ENCODE data around the gene GALR1. TPM values are rescaled to one million over a fixed set of nuclear protein-coding genes. Genes with fewer than 3 reads are reported as not detected.
A peak's percentile ranks its signal among the peaks of the same experiment; 100 is the strongest.
"Not testable (repeated sequence)": the region's sequence is repeated elsewhere in the genome, so short reads cannot be mapped to it uniquely, and the experiment has no call there.

Gene GALR1
- total RNA-seq, 1 donor from 2014 or later, result not detected

GRCh38 chr18:77230645-77231044 lies 19.0 kb upstream of the GALR1 start:
- Histone ChIP-seq H3K4me1 (no peaks in the 10 kb centered on the region), H3K27ac (no peak overlapping the region), H3K4me3 (no peak overlapping the region), H3K36me3 (no peaks in the 10 kb centered on the region), H3K9me3 (no peaks in the 10 kb centered on the region), H3K27me3 (ENCODE audit: low read depth) (no peaks in the 10 kb centered on the region)
- intact Hi-C loops (cut with DNase I), result no loop called here
- ATAC-seq (no peak), DNase-seq (no peak)
- no peak for TF ChIP-seq CTCF (IDR thresholded peaks at IDR 0.05)

DNA sequence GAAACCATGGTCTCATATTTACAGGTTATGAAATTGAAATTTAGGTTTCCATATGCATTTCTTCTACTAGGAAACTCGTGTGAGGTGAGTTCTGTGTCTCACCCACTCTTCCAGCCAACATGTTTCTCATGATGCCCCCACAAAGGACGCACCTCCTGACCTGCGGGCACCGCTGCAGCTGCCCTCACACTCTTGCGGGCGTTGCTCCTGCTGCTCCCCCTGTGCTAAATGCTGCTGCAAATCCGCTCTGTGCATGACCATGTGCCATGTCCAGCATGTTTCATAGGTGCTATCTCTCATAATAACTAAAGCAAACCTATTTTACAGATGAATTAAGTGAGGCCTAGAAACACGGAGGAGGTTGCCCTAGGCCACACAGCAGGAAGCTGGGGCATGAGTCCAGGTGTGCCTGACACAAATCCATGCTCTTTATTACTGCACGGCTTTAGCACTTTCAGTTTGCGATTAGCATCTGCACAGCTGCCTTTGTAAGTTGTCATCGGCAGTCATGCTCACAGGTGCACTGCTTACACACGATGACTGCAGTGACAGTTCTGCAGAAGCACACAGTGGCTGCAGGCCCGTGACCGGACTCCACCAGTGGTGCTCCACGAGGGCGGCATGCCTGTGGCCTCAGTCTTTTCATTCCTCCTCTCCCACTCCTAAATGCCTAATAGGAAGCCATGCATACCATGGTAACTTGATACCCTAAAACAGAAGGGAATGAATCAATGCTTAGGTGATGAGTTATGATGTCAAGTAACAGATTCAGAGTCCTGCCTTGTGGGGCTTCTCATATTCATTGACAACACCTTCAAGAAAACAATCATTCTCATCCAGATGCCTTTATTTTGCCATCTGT lies 14.9 kb upstream of the GALR1 start:
- DNase-seq, result no peak
- TF ChIP-seq CTCF (IDR thresholded peaks at IDR 0.05), result no peak
- intact Hi-C loops (cut with DNase I), result no loop called here
- Histone ChIP-seq H3K9me3 (peaks cover 19% of the 10 kb centered on the region), H3K36me3 (no peaks in the 10 kb centered on the region), H3K27me3 (ENCODE audit: low read depth) (no peaks in the 10 kb centered on the region), H3K4me1 (no peaks in the 10 kb centered on the region), H3K4me3 (no peak overlapping the region), H3K27ac (no peak overlapping the region)
- ATAC-seq, result no peak

DNA sequence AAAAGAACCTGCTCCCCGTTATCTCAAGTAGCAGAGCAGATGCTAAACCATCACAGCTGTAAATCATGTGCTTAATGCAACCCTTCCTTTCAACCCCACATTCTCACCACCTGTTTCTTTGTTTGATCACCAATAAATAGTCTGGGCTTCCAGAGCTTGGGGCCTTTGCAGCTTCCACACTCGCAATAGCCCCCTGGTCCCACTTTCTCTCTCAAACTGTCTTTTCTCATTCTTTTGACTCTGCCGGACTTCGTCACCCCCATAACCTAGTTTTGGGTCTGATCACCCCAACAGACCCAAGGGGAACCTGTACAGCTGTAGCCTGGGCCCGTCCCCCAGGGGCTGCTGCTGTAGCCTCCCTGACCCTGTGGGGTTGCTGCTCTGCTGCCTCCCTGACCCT lies 10.4 kb upstream of the GALR1 start:
- ATAC-seq; DNase-seq; intact Hi-C loops (cut with DNase I); H3K36me3 ChIP-seq; H3K4me3 ChIP-seq; H3K27ac ChIP-seq; H3K4me1 ChIP-seq; H3K27me3 ChIP-seq (ENCODE audit: low read depth): not testable (repeated sequence)
- H3K9me3 ChIP-seq, result peaks cover 29% of the 10 kb centered on the region

GRCh38 chr18:77248873-77249568 lies 627 bp upstream of the GALR1 start:
- no peaks in the 10 kb centered on the region for H3K36me3 ChIP-seq
- TF ChIP-seq CTCF (IDR thresholded peaks at IDR 0.05), result no peak
- H3K27me3 ChIP-seq (ENCODE audit: low read depth), result peaks cover 67% of the 10 kb centered on the region
- peak in 1 of 2 donors; percentile 19 for ATAC-seq
- intact Hi-C loops (cut with DNase I), result no loop called here
- H3K4me1 ChIP-seq, result peaks cover 13% of the 10 kb centered on the region
- H3K27ac ChIP-seq, result no peak overlapping the region
- no peaks in the 10 kb centered on the region for H3K9me3 ChIP-seq
- DNase-seq, result no peak
- H3K4me3 ChIP-seq, result peak overlapping the region; percentile 37

- H3K4me3 ChIP-seq, result no peak overlapping the region
- no peak overlapping the region for H3K27ac ChIP-seq
- no peak for TF ChIP-seq CTCF (IDR thresholded peaks at IDR 0.05)
- DNase-seq (no peak), ATAC-seq (peak in 1 of 2 donors; percentile 9)
- H3K4me1 ChIP-seq, result peaks cover 13% of the 10 kb centered on the region
- H3K27me3 ChIP-seq (ENCODE audit: low read depth), result peaks cover 76% of the 10 kb centered on the region
- intact Hi-C loops (cut with DNase I), result no loop called here
- H3K36me3 ChIP-seq, result no peaks in the 10 kb centered on the region
- no peaks in the 10 kb centered on the region for H3K9me3 ChIP-seq
These were observed 865 bp downstream of the GALR1 start for GRCh38 chr18:77250501-77250925.
